Measurements from ENCODE around the gene SNIP1.

GRCh38 chr1:37487619-37487984, 66.5 kb downstream of the SNIP1 start:
- no peak for TF ChIP-seq JUN (IDR thresholded peaks at IDR 0.05)
- TF ChIP-seq CTCF (IDR thresholded peaks at IDR 0.05) = peak; percentile 14; the same call in 1 of the 3 replicates
- no peak for TF ChIP-seq ZFP36 (IDR thresholded peaks at IDR 0.05; ENCODE audit: borderline replicate concordance, partially characterized antibody)
- no peak for TF ChIP-seq POLR2A (IDR thresholded peaks at IDR 0.05; ENCODE audit: low read length)
- TF ChIP-seq HMGXB4 (CRISPR knock-in tag; IDR thresholded peaks at IDR 0.05; ENCODE audit: borderline replicate concordance) = no peak
- TF ChIP-seq JUNB (IDR thresholded peaks at IDR 0.05) = no peak
- no peak for TF ChIP-seq PBX3 (IDR thresholded peaks at IDR 0.05)
- no peak for TF ChIP-seq RCOR1 (IDR thresholded peaks at IDR 0.05; ENCODE audit: low read depth, low read length)
- TF ChIP-seq ZSCAN20 (CRISPR knock-in tag; IDR thresholded peaks at IDR 0.05) = no peak
- no peak for TF ChIP-seq CHD2 (IDR thresholded peaks at IDR 0.05; ENCODE audit: low read length, partially characterized antibody)
- TF ChIP-seq RFX5 (IDR thresholded peaks at IDR 0.05) = no peak
- TF ChIP-seq RAD21 (conservative IDR thresholded peaks at IDR 0.05 in 1 of 2, IDR thresholded peaks at IDR 0.05 in 1 of 2) = no peak; a peak in 2 of 5 replicates
- no peak for TF ChIP-seq HDAC2 (IDR thresholded peaks at IDR 0.05)

Data from A549 (cell line).